K562 (cell line): ENCODE measurements around the gene CCDC183. TPM values are rescaled to one million over a fixed set of nuclear protein-coding genes. Genes with fewer than 3 reads are reported as not detected.

ENCODE experiments used
- ATAC-seq: fragments of 200-7000 bp; cut with Tn5 transposase; 3 replicates; pipeline ENCODE4 v1.9.1; 2020; ENCODE audit warnings: moderate library complexity
- BruUV-seq: library from RNA; stranded (reverse); fragments of 400-500 nt; replicated peaks from 2 replicates; lab custom pipeline; 2021; lab: Mats Ljungman, UMichigan
- CTCF ChIA-PET: fragments of 300-600 bp; formaldehyde crosslinking; extraction: SDS; loops from one replicate; lab custom pipeline; 2021; ENCODE audit warnings: low intra/inter-chr PET ratio; lab: Yijun Ruan, JAX
- POLR2A ChIA-PET: fragments of 300-600, 350-650 bp; sonication (Branson Sonifier 250); formaldehyde crosslinking; extraction: SDS; loops from one replicate; lab custom pipeline; 2021; ENCODE audit warnings: antibody characterized with exemption, inconsistent platforms; lab: Yijun Ruan, JAX
- DNase-seq, 4 experiments: peaks; one replicate each; pipeline versions ENCODE4 v3.0.0 to v3.0.0-alpha.2; 2011 to 2018; ENCODE audit warnings: low spot score in 3 of 4, mixed read lengths in 3 of 4; ENCODE audit errors: extremely low read depth in 1 of 4
- FAIRE-seq: peaks from 2 replicates; lab custom pipeline; 2011; peaks lifted over from hg19 to GRCh38; lab: Jason Lieb, UNC
- H2AFZ ChIP-seq: 2 replicates; pipeline ENCODE4 v1.6.0; 2011; ENCODE audit warnings: low read depth, low read length, control low read depth, inconsistent platforms
- H3K27ac ChIP-seq: fragments of 200-600 bp; 3 replicates; pipeline ENCODE4 v1.8.0; 2011; ENCODE audit warnings: low read depth, mild to moderate bottlenecking, control low read depth, inconsistent platforms, low read length, moderate library complexity, mixed read lengths; ENCODE audit errors: extremely low read depth
- H3K27me3 ChIP-seq, 2 experiments: fragments of 300-600 bp in 1 of 2; 2 replicates in 1 of 2; 3 replicates in 1 of 2; pipeline versions ENCODE4 v1.6.0 to v1.8.0; 2011; ENCODE audit warnings: inconsistent platforms in 2 of 2, low read length in 2 of 2, mild to moderate bottlenecking in 1 of 2, mixed read lengths in 1 of 2, moderate library complexity in 1 of 2; ENCODE audit not compliant: control insufficient read depth in 2 of 2, insufficient read depth in 2 of 2
- H3K36me3 ChIP-seq: fragments of 300-600 bp; 3 replicates; pipeline ENCODE4 v1.8.0; 2011; ENCODE audit warnings: mild to moderate bottlenecking, low read length, inconsistent platforms; ENCODE audit not compliant: control insufficient read depth, insufficient read depth
- H3K4me1 ChIP-seq, 2 experiments: fragments of 200-600 bp in 1 of 2; replicated peaks in 1 of 2; 2 replicates in 1 of 2; 3 replicates in 1 of 2; pipeline versions ENCODE4 v1.5.1 to v1.8.0; 2011; ENCODE audit warnings: inconsistent platforms in 2 of 2, low read length in 2 of 2, mild to moderate bottlenecking in 1 of 2, mixed read lengths in 1 of 2, moderate library complexity in 1 of 2; ENCODE audit not compliant: control insufficient read depth in 2 of 2, insufficient read depth in 2 of 2
- H3K4me2 ChIP-seq: 2 replicates; pipeline ENCODE4 v1.6.1; 2011; ENCODE audit warnings: low read length, control low read depth, inconsistent platforms, mixed read lengths; ENCODE audit not compliant: insufficient read depth
- H3K4me3 ChIP-seq: fragments of 200-600 bp; sonication (generic), shearing (Covaris generic); 2 replicates; pipeline ENCODE4 v1.5.1; 2016; ENCODE audit warnings: control low read depth, inconsistent platforms
- H3K79me2 ChIP-seq: fragments of 200-600 bp; 3 replicates; pipeline ENCODE4 v1.8.0; 2011; ENCODE audit warnings: low read length, inconsistent platforms; ENCODE audit not compliant: control insufficient read depth, insufficient read depth
- H3K9ac ChIP-seq, 2 experiments: 2 replicates each; pipeline versions ENCODE4 v1.6.0 to v1.6.1; 2011; ENCODE audit warnings: low read depth in 2 of 2, low read length in 2 of 2, control low read depth in 1 of 2, inconsistent platforms in 1 of 2, mild to moderate bottlenecking in 1 of 2, mixed read lengths in 1 of 2; ENCODE audit not compliant: insufficient read depth in 1 of 2
- H3K9me1 ChIP-seq: one replicate; pipeline ENCODE4 v1.6.0; 2011; ENCODE audit warnings: inconsistent platforms, mild to moderate bottlenecking, low read length, moderate library complexity; ENCODE audit not compliant: control insufficient read depth, insufficient read depth
- H3K9me3 ChIP-seq: replicated peaks from 2 replicates; pipeline ENCODE4 v1.5.1; 2011; ENCODE audit warnings: low read depth, low read length, inconsistent platforms; ENCODE audit not compliant: control insufficient read depth, insufficient read depth
- H4K20me1 ChIP-seq: replicated peaks from 2 replicates; pipeline ENCODE4 v1.6.1; 2011; ENCODE audit warnings: low read length, inconsistent platforms, mixed read lengths; ENCODE audit not compliant: control insufficient read depth, insufficient read depth
- ARNT ChIP-seq, 2 experiments: fragments of 450-650 bp; IDR thresholded peaks; 2 replicates each; pipeline ENCODE4 v1.6.1; 2016; ENCODE audit warnings: mild to moderate bottlenecking in 1 of 2
- CSDE1 ChIP-seq, 2 experiments: fragments of 450-650 bp; IDR thresholded peaks; 2 replicates each; pipeline ENCODE4 v1.6.1; 2016; ENCODE audit warnings: mild to moderate bottlenecking in 1 of 2
- SRF ChIP-seq, 2 experiments: fragments of 250-450, 450-650 bp in 1 of 2; sonication (Bioruptor Pico) in 1 of 2; sonication (generic) in 1 of 2; formaldehyde crosslinking; IDR thresholded peaks; 2 replicates each; pipeline versions ENCODE4 v1.5.0 to v1.5.1; 2020 to 2022; ENCODE audit warnings: mild to moderate bottlenecking in 1 of 2, missing genetic modification reagents in 1 of 2
- WGBS: fragments of 100-300 bp; shearing (Covaris generic); methylation state at CpG from one replicate; pipeline ENCODE4 v1.1.6; 2016; ENCODE audit warnings: low coverage, mixed read lengths; ENCODE audit not compliant: insufficient coverage; ENCODE audit errors: missing lambda C conversion rate; 5-methylcytosine and 5-hydroxymethylcytosine counted together
- in situ Hi-C: fragments of 300-500 bp; cut with MboI; formaldehyde crosslinking; loops from 4 replicates; pipeline ENCODE4 v1.15.0; 2018; ENCODE audit warnings: inconsistent platforms, mixed read lengths
- intact Hi-C: fragments of 100-400 bp; cut with micrococcal nuclease; formaldehyde crosslinking; loops from 2 replicates; pipeline ENCODE4 v1.14.2; 2022
- polyA plus RNA-seq, 8 experiments: library from polyadenylated mRNA; depleted of rRNA in 4 of 8; stranded (reverse) in 5 of 8; unstranded in 3 of 8; fragments of >200 nt; fragmentation: Nextera tagmentation in 2 of 8; fragmentation: Illumina TruSeq in 1 of 8; extraction: Ambion mirVana in 2 of 8; extraction: Trizol in 1 of 8; gene quantifications; 2 replicates each; pipeline versions ENCODE4 v1.2.1 to v1.2.3, GENCODE V29; 2011 to 2014; ENCODE audit warnings: inconsistent platforms in 1 of 8, missing spikeins in 1 of 8
- total RNA-seq, 7 experiments: library from RNA; depleted of rRNA in 6 of 7; stranded (reverse); fragments of >200 nt in 6 of 7; fragmentation: Illumina TruSeq in 2 of 7; extraction: Trizol in 2 of 7; gene quantifications; 2 replicates each; pipeline versions ENCODE4 v1.2.1 to v1.2.3, GENCODE V29; 2011 to 2021; ENCODE audit warnings: low replicate concordance in 1 of 7
- TF ChIP-seq, protein P1 (sequence below): fragments of 450-650 bp; IDR thresholded peaks from 2 replicates; pipeline ENCODE4 v1.7.0; 2016; ENCODE audit warnings: borderline replicate concordance
- TF ChIP-seq, protein P2 (sequence below): sonication (generic); formaldehyde crosslinking; IDR thresholded peaks from 2 replicates; pipeline ENCODE4 v1.8.1; 2023; ENCODE audit warnings: mild to moderate bottlenecking, missing genetic modification reagents
- TF ChIP-seq, protein P3 (sequence below): sonication (generic); formaldehyde crosslinking; IDR thresholded peaks from 2 replicates; pipeline ENCODE4 v1.8.0; 2022; ENCODE audit warnings: missing genetic modification reagents, mild to moderate bottlenecking, borderline replicate concordance

CCDC183 gene
- total and polyA plus RNA-seq, 9 of the 15 experiments (the other 6 are each of a cell fraction or from before 2014, with no cell fraction given): 0.21 to 0.60 (median 0.29) TPM; not detected in 4

DNA sequence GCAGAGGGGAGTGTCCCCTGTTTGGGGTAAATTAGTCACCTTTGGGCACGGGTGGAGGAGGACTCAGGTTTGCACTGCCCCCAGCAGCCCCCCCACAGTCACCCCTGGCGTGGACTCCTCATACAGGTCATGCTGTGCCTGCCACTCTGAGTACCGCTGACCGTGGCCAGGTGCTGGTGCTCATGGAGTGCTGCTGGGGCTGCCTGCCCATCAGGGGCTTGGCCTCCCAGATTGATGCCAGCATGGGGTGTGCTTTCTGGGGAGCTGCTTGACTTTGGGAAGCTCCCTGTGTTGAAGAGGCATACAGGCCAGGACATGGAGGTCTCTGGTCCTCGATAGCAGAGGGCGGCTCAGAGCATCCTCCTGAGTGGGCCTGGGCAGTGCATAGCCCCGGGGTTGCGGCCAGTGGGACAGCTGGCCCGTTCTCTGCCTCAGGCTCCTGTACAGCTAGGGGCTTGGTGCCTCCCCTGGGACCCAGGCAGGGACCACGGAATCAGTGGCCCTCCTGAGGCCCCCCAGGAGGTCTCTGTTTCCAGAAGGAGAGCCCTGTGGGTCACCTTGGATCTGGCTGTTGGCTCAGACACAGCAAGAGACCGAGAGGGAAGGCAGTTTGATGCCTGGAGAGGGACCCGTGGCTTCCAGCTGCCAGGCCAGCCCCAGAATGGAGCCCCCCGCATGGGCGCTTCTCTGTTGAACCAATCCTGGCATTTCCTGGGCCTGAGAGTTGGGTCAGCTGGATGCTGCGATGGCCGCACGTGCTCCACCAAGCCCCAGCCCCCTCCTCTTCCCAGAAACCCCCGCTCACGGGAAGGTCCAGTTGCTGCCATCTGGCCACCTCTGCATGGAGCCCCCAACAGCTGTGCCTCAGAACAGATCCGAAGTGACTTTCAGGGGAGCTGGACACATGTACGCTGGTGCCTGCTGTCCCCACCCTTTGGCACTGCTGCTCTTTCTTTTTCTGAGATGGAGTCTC is 40.1 kb downstream of the CCDC183 start:
- ChIA-PET POLR2A (interaction anchor here (0.6 to 0.7 kb wide), 2 partner anchors 11 to 379 kb away, joined by 3 to 4 read pairs; no protein-coding TSS in a partner anchor), CTCF (no interaction called here)
- H3K79me2 ChIP-seq: no peaks in the 10 kb centered on the region
- H4K20me1 ChIP-seq: peaks cover 8% of the 10 kb centered on the region; the same call in 1 of the 2 replicates
- no peak overlapping the region for H3K27ac ChIP-seq
- peaks cover 7 to 72% of the 10 kb centered on the region in 2 experiments for H3K4me1 ChIP-seq
- FAIRE-seq: no peak
- DNase-seq: no peak
- 85% methylated on average over 12 of the region's 21 CpGs for WGBS
- no peak overlapping the region for H2AFZ ChIP-seq
- no peaks in the 10 kb centered on the region for H3K9me3 ChIP-seq
- no peak overlapping the region for H3K4me3 ChIP-seq
- intact Hi-C loops (no loop called here), in situ Hi-C loops (no loop called here)
- no peak for ATAC-seq
- no TSS peak for BruUV-seq
- no peaks in the 10 kb centered on the region for H3K27me3 ChIP-seq
- no peak overlapping the region for H3K4me2 ChIP-seq
- H3K9ac ChIP-seq: no peak overlapping the region; a peak in 1 of 4 replicates
- H3K36me3 ChIP-seq: peaks cover 85% of the 10 kb centered on the region; the same call in 2 of the 3 replicates
- H3K9me1 ChIP-seq: peaks cover 3% of the 10 kb centered on the region
- TF ChIP-seq, protein P1, sequence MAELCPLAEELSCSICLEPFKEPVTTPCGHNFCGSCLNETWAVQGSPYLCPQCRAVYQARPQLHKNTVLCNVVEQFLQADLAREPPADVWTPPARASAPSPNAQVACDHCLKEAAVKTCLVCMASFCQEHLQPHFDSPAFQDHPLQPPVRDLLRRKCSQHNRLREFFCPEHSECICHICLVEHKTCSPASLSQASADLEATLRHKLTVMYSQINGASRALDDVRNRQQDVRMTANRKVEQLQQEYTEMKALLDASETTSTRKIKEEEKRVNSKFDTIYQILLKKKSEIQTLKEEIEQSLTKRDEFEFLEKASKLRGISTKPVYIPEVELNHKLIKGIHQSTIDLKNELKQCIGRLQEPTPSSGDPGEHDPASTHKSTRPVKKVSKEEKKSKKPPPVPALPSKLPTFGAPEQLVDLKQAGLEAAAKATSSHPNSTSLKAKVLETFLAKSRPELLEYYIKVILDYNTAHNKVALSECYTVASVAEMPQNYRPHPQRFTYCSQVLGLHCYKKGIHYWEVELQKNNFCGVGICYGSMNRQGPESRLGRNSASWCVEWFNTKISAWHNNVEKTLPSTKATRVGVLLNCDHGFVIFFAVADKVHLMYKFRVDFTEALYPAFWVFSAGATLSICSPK: no peak
- TF ChIP-seq SRF (CRISPR knock-in tag; IDR thresholded peaks at IDR 0.05): no peak
- TF ChIP-seq, protein P2, sequence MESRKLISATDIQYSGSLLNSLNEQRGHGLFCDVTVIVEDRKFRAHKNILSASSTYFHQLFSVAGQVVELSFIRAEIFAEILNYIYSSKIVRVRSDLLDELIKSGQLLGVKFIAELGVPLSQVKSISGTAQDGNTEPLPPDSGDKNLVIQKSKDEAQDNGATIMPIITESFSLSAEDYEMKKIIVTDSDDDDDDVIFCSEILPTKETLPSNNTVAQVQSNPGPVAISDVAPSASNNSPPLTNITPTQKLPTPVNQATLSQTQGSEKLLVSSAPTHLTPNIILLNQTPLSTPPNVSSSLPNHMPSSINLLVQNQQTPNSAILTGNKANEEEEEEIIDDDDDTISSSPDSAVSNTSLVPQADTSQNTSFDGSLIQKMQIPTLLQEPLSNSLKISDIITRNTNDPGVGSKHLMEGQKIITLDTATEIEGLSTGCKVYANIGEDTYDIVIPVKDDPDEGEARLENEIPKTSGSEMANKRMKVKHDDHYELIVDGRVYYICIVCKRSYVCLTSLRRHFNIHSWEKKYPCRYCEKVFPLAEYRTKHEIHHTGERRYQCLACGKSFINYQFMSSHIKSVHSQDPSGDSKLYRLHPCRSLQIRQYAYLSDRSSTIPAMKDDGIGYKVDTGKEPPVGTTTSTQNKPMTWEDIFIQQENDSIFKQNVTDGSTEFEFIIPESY (CRISPR knock-in tag): no peak
- TF ChIP-seq ARNT (IDR thresholded peaks at IDR 0.05): no peak
- TF ChIP-seq, protein P3, sequence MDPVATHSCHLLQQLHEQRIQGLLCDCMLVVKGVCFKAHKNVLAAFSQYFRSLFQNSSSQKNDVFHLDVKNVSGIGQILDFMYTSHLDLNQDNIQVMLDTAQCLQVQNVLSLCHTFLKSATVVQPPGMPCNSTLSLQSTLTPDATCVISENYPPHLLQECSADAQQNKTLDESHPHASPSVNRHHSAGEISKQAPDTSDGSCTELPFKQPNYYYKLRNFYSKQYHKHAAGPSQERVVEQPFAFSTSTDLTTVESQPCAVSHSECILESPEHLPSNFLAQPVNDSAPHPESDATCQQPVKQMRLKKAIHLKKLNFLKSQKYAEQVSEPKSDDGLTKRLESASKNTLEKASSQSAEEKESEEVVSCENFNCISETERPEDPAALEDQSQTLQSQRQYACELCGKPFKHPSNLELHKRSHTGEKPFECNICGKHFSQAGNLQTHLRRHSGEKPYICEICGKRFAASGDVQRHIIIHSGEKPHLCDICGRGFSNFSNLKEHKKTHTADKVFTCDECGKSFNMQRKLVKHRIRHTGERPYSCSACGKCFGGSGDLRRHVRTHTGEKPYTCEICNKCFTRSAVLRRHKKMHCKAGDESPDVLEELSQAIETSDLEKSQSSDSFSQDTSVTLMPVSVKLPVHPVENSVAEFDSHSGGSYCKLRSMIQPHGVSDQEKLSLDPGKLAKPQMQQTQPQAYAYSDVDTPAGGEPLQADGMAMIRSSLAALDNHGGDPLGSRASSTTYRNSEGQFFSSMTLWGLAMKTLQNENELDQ: no peak
- no peak for TF ChIP-seq CSDE1 (IDR thresholded peaks at IDR 0.05)
